A549 (cell line): ENCODE results near the gene FAM120A. TPM values are rescaled to one million over a fixed set of nuclear protein-coding genes. Genes with fewer than 3 reads are reported as not detected.
A peak's percentile ranks its signal among the peaks of the same experiment; 100 is the strongest.

Experiments used
- ATAC-seq, 2 experiments: fragments of 200-7000 bp in 1 of 2; fragments of >200 bp in 1 of 2; cut with Nextera tagmentation in 1 of 2; cut with Tn5 transposase in 1 of 2; 3 replicates each; pipeline versions ENCODE4 v1.8.0 to v1.9.1; 2018 to 2020; ENCODE audit warnings: mild to moderate bottlenecking in 1 of 2, moderate library complexity in 1 of 2
- CTCF ChIA-PET: fragments of 300-600 bp; sonication (Branson Sonifier 250); formaldehyde crosslinking; extraction: SDS; loops from one replicate; lab custom pipeline; 2021; ENCODE audit warnings: antibody characterized with exemption, inconsistent platforms; lab: Yijun Ruan, JAX
- POLR2A ChIA-PET: fragments of 350-600 bp; formaldehyde crosslinking; extraction: SDS; loops from one replicate; lab custom pipeline; 2021; ENCODE audit warnings: antibody characterized with exemption, inconsistent platforms; lab: Yijun Ruan, JAX
- DNase-seq, 2 experiments: peaks; one replicate each; pipeline versions ENCODE4 v3.0.0 to v3.0.0-alpha.2; 2011 to 2016; ENCODE audit warnings: low read depth in 1 of 2, low spot score in 1 of 2
- FAIRE-seq: peaks from 2 replicates; lab custom pipeline; 2011; peaks lifted over from hg19 to GRCh38; lab: Jason Lieb, UNC
- H3K27ac ChIP-seq, 2 experiments: fragments of >200 bp; sonication (Bioruptor Twin); formaldehyde crosslinking; 3 replicates each; pipeline ENCODE4 v1.5.1; 2016 to 2017
- H3K4me1 ChIP-seq: fragments of >200 bp; sonication (Bioruptor Twin); formaldehyde crosslinking; 3 replicates; pipeline ENCODE4 v1.6.1; 2016
- H3K4me2 ChIP-seq: fragments of >200 bp; sonication (Bioruptor Twin); formaldehyde crosslinking; 3 replicates; pipeline ENCODE4 v1.6.1; 2016
- H3K4me3 ChIP-seq: fragments of >200 bp; sonication (Bioruptor Twin); formaldehyde crosslinking; 3 replicates; pipeline ENCODE4 v1.5.1; 2016
- H3K9me3 ChIP-seq: fragments of >200 bp; sonication (Bioruptor Twin); formaldehyde crosslinking; 3 replicates; pipeline ENCODE4 v1.6.1; 2016
- BHLHE40 ChIP-seq: IDR thresholded peaks from 2 replicates; pipeline ENCODE4 v1.6.1; 2012; ENCODE audit warnings: low read depth, low read length, inconsistent platforms
- CBX2 ChIP-seq: fragments of 200-600 bp; sonication (generic); IDR thresholded peaks from 2 replicates; pipeline ENCODE4 v1.6.1; 2016; ENCODE audit warnings: low read depth, mild to moderate bottlenecking, borderline replicate concordance
- E2F6 ChIP-seq: IDR thresholded peaks from 2 replicates; pipeline ENCODE4 v1.6.1; 2012; ENCODE audit warnings: low read depth, borderline replicate concordance
- EHMT2 ChIP-seq: fragments of 200-600 bp; sonication (generic); IDR thresholded peaks from 2 replicates; pipeline ENCODE4 v1.6.1; 2016; ENCODE audit warnings: antibody characterized with exemption, low read depth, mild to moderate bottlenecking, moderate library complexity
- EP300 ChIP-seq, 2 experiments: fragments of >200 bp; sonication (Bioruptor Twin); formaldehyde crosslinking; IDR thresholded peaks; 2 replicates in 1 of 2; 3 replicates in 1 of 2; pipeline ENCODE4 v1.6.1; 2016 to 2017
- ESRRA ChIP-seq: fragments of 150-350 bp; IDR thresholded peaks from 2 replicates; pipeline ENCODE4 v1.6.1; 2014; ENCODE audit warnings: mild to moderate bottlenecking, low read length, borderline replicate concordance
- FOSL2 ChIP-seq, 2 experiments: fragments of 450-650 bp in 1 of 2; fragments of >200 bp in 1 of 2; sonication (Bioruptor Twin) in 1 of 2; formaldehyde crosslinking; IDR thresholded peaks; 2 replicates each; pipeline versions ENCODE4 v1.5.0 to v1.6.1; 2016 to 2020; ENCODE audit warnings: mild to moderate bottlenecking in 1 of 2, moderate library complexity in 1 of 2
- FOXS1 ChIP-seq: fragments of 250-450 bp; sonication (Bioruptor Pico); IDR thresholded peaks from 2 replicates; pipeline ENCODE4 v1.5.0; 2020; ENCODE audit warnings: mild to moderate bottlenecking, moderate library complexity
- GATA3 ChIP-seq: IDR thresholded peaks from 2 replicates; pipeline ENCODE4 v1.6.1; 2012; ENCODE audit warnings: borderline replicate concordance
- HES2 ChIP-seq: fragments of >200 bp; sonication (Bioruptor Twin); formaldehyde crosslinking; IDR thresholded peaks from 2 replicates; pipeline ENCODE4 v1.6.1; 2016
- HOXB13 ChIP-seq: fragments of 250-450 bp; sonication (Bioruptor Pico); IDR thresholded peaks from 2 replicates; pipeline ENCODE4 v1.5.0; 2020; ENCODE audit warnings: low read depth, mild to moderate bottlenecking, moderate library complexity
- JUNB ChIP-seq: fragments of >200 bp; sonication (Bioruptor Twin); formaldehyde crosslinking; IDR thresholded peaks from 2 replicates; pipeline ENCODE4 v1.6.1; 2016
- MAX ChIP-seq: IDR thresholded peaks from 2 replicates; pipeline ENCODE4 v1.6.1; 2012
- NFE2L2 ChIP-seq: fragments of 150-350 bp; conservative IDR thresholded peaks from 2 replicates; pipeline ENCODE4 v1.6.1; 2014; ENCODE audit warnings: low read length
- PBX3 ChIP-seq: IDR thresholded peaks from 2 replicates; pipeline ENCODE4 v1.6.1; 2012
- POLR2A ChIP-seq: IDR thresholded peaks from 2 replicates; pipeline ENCODE4 v1.6.1; 2012; ENCODE audit warnings: mild to moderate bottlenecking, low read length
- RAD21 ChIP-seq, 2 experiments: fragments of >200 bp in 1 of 2; sonication (Bioruptor Twin) in 1 of 2; formaldehyde crosslinking in 1 of 2; IDR thresholded peaks in 1 of 2; conservative IDR thresholded peaks in 1 of 2; 2 replicates in 1 of 2; 3 replicates in 1 of 2; pipeline ENCODE4 v1.6.1; 2012 to 2018; ENCODE audit warnings: inconsistent platforms in 1 of 2
- RARB ChIP-seq: fragments of 250-450 bp; sonication (Bioruptor Pico); IDR thresholded peaks from 2 replicates; pipeline ENCODE4 v1.8.0; 2021; ENCODE audit warnings: mild to moderate bottlenecking, moderate library complexity
- RNF2 ChIP-seq: fragments of 200-600 bp; sonication (generic); IDR thresholded peaks from 2 replicates; pipeline ENCODE4 v1.6.1; 2016; ENCODE audit warnings: low read depth, mild to moderate bottlenecking, antibody characterized with exemption, moderate library complexity, borderline replicate concordance
- SMC3 ChIP-seq: fragments of >200 bp; sonication (Bioruptor Twin); formaldehyde crosslinking; IDR thresholded peaks from 3 replicates; pipeline ENCODE4 v1.6.1; 2018; ENCODE audit warnings: inconsistent platforms
- TFCP2L1 ChIP-seq: fragments of 250-450 bp; sonication (Bioruptor Pico); IDR thresholded peaks from 2 replicates; pipeline ENCODE4 v1.5.0; 2021; ENCODE audit warnings: mild to moderate bottlenecking
- USF2 ChIP-seq: fragments of 450-650 bp; IDR thresholded peaks from 2 replicates; pipeline ENCODE4 v1.6.1; 2014; ENCODE audit warnings: antibody characterized with exemption
- ZC3H11A ChIP-seq: fragments of 450-650 bp; IDR thresholded peaks from 2 replicates; pipeline ENCODE4 v1.6.1; 2014; ENCODE audit warnings: antibody characterized with exemption, mild to moderate bottlenecking
- ZFP36 ChIP-seq: fragments of 450-650 bp; IDR thresholded peaks from 2 replicates; pipeline ENCODE4 v1.6.1; 2014; ENCODE audit warnings: borderline replicate concordance; ENCODE audit not compliant: partially characterized antibody
- whole genome bisulfite sequencing: methylation state at CpG from one replicate; pipeline ENCODE4 v1.1.6; 2017; ENCODE audit errors: missing lambda C conversion rate; 5-methylcytosine and 5-hydroxymethylcytosine counted together
- polyA plus RNA-seq, 4 experiments: library from polyadenylated mRNA; depleted of rRNA in 3 of 4; stranded (reverse); fragments of >200 nt; fragmentation: RNase III in 1 of 4; extraction: RNeasy Plus Mini Kit Qiagen cat#74134 plus additional on column Dnase treatment in 1 of 4; gene quantifications; 2 replicates in 3 of 4; 3 replicates in 1 of 4; pipeline ENCODE4 v1.2.3, GENCODE V29; 2011 to 2017

The FAM120A gene
- polyA plus RNA-seq, 2 of the 4 experiments (the other 2 are of a cell fraction), result 86.3 to 111 TPM

- TF ChIP-seq ZFP36 (no peak), EP300 (IDR thresholded peaks at IDR 0.05) (no peak), RNF2 (no peak), RAD21 (conservative IDR thresholded peaks at IDR 0.05 in 1 of 2, IDR thresholded peaks at IDR 0.05 in 1 of 2) (0 out of 5 replicates have a peak, but pooled peaks of 1 of the 2 experiments have one; percentile 29), EHMT2 (no peak), CBX2 (no peak), PBX3 (no peak), ZC3H11A (no peak), GATA3 (no peak), RARB (CRISPR knock-in tag) (no peak), JUNB (no peak), FOSL2 (IDR thresholded peaks at IDR 0.05) (no peak), FOSL2 (CRISPR knock-in tag; IDR thresholded peaks at IDR 0.05) (no peak), TFCP2L1 (CRISPR knock-in tag) (no peak), NFE2L2 (no peak), HES2 (no peak), MAX (no peak; the same call in 1 of the 2 replicates), HOXB13 (CRISPR knock-in tag) (no peak), E2F6 (no peak), BHLHE40 (no peak), SMC3 (peak; percentile 20), FOXS1 (CRISPR knock-in tag) (no peak)
Measured at GRCh38 chr9:93450945-93451815, at the start of gene FAM120A (continued).

GRCh38 chr9:93406371-93406770 lies 45.1 kb upstream of the FAM120A start:
- no peak overlapping the region for H3K4me3 ChIP-seq
- TF ChIP-seq USF2 (no peak), ESRRA (no peak)
- no peak overlapping the region for H3K4me2 ChIP-seq
- H3K4me1 ChIP-seq, result no peaks in the 10 kb centered on the region; the same call in 2 of the 3 replicates
- ChIA-PET POLR2A (no interaction called here), CTCF (no interaction called here)
- no peak for FAIRE-seq
- DNase-seq, result no peak
- WGBS, result 63% methylated on average over 5 of the region's 5 CpGs
- H3K9me3 ChIP-seq, result no peaks in the 10 kb centered on the region
- no peak for ATAC-seq
- H3K27ac ChIP-seq, result no peak overlapping the region

- FAIRE-seq (no peak), DNase-seq (no peak)
- TF ChIP-seq EP300 (IDR thresholded peaks at IDR 0.05) (no peak), POLR2A (no peak)
Measured at GRCh38 chr9:93413530-93413929, 38.0 kb upstream of the FAM120A start.

More at GRCh38 chr9:93413530-93413929, 38.0 kb upstream of the FAM120A start:
- ChIA-PET POLR2A (no interaction called here), CTCF (no interaction called here)
- H3K27ac ChIP-seq, result no peak overlapping the region
- peaks cover 31% of the 10 kb centered on the region; the same call in 2 of the 3 replicates for H3K9me3 ChIP-seq
- H3K4me3 ChIP-seq, result no peak overlapping the region
- no peak for ATAC-seq
- no peaks in the 10 kb centered on the region for H3K4me1 ChIP-seq
- H3K4me2 ChIP-seq, result no peak overlapping the region
